ENCODE results near the gene APOL6.
"Not testable (repeated sequence)": the region's sequence is repeated elsewhere in the genome, so short reads cannot be mapped to it uniquely, and the experiment has no call there.

APOL6 gene

GRCh38 chr22:35690001-35690400, 41.8 kb downstream of the APOL6 start:
- no peak for DNase-seq (ENCODE audit: extremely low spot score)
- POLR2A ChIA-PET: interaction anchor here (0.6 kb wide), 1 partner anchor 16 kb away, joined by 5 read pairs; no protein-coding TSS in a partner anchor
- CTCF ChIA-PET: no interaction called here
- TF ChIP-seq CTCF (IDR thresholded peaks at IDR 0.05; ENCODE audit: control extremely low read depth, extremely low read depth, low read depth, missing control alignments): no peak

GRCh38 chr22:35695202-35695601, 47.0 kb downstream of the APOL6 start:
- ChIA-PET POLR2A (no interaction called here), CTCF (no interaction called here)
- TF ChIP-seq CTCF (IDR thresholded peaks at IDR 0.05; ENCODE audit: control extremely low read depth, extremely low read depth, low read depth, missing control alignments): no peak
- DNase-seq (ENCODE audit: extremely low spot score): no peak

- no peak for TF ChIP-seq CTCF (IDR thresholded peaks at IDR 0.05; ENCODE audit: control extremely low read depth, extremely low read depth, low read depth, missing control alignments)
- ChIA-PET POLR2A (no interaction called here), CTCF (no interaction called here)
- DNase-seq (ENCODE audit: extremely low spot score): no peak
These were observed 48.9 kb downstream of the APOL6 start for GRCh38 chr22:35697142-35697541.

GRCh38 chr22:35699852-35700251, 51.6 kb downstream of the APOL6 start:
- CTCF ChIA-PET; POLR2A ChIA-PET; DNase-seq (ENCODE audit: extremely low spot score): not testable (repeated sequence)

- ChIA-PET POLR2A (no interaction called here), CTCF (interaction anchor here (1.0 kb wide), 1 partner anchor 9 kb away, joined by 3 read pairs; no protein-coding TSS in a partner anchor)
- DNase-seq (ENCODE audit: extremely low spot score): no peak
- no peak for TF ChIP-seq CTCF (IDR thresholded peaks at IDR 0.05; ENCODE audit: control extremely low read depth, extremely low read depth, low read depth, missing control alignments)
These were observed 55.8 kb downstream of the APOL6 start for GRCh38 chr22:35703861-35704584.

GRCh38 chr22:35705141-35705540, 56.9 kb downstream of the APOL6 start:
- TF ChIP-seq CTCF (IDR thresholded peaks at IDR 0.05; ENCODE audit: control extremely low read depth, extremely low read depth, low read depth, missing control alignments): no peak
- CTCF ChIA-PET: no interaction called here

GRCh38 chr22:35708453-35708852, 60.2 kb downstream of the APOL6 start:
- POLR2A ChIA-PET: no interaction called here
- TF ChIP-seq CTCF (IDR thresholded peaks at IDR 0.05; ENCODE audit: control extremely low read depth, extremely low read depth, low read depth, missing control alignments): no peak
- CTCF ChIA-PET: interaction anchor here (1.1 kb wide), 1 partner anchor 109 kb away, joined by 3 read pairs; no protein-coding TSS in a partner anchor
- no peak for DNase-seq (ENCODE audit: extremely low spot score)

More at GRCh38 chr22:35705141-35705540, 56.9 kb downstream of the APOL6 start:
- DNase-seq (ENCODE audit: extremely low spot score): no peak
- POLR2A ChIA-PET: interaction anchor here (0.7 kb wide), 1 partner anchor 15 kb away, joined by 5 read pairs; no protein-coding TSS in a partner anchor
